ENCODE results near the gene TAF3.

The TAF3 gene

GRCh38 chr10:8060704-8061121 lies 242.4 kb downstream of the TAF3 start:
- no peak for DNase-seq

DNA sequence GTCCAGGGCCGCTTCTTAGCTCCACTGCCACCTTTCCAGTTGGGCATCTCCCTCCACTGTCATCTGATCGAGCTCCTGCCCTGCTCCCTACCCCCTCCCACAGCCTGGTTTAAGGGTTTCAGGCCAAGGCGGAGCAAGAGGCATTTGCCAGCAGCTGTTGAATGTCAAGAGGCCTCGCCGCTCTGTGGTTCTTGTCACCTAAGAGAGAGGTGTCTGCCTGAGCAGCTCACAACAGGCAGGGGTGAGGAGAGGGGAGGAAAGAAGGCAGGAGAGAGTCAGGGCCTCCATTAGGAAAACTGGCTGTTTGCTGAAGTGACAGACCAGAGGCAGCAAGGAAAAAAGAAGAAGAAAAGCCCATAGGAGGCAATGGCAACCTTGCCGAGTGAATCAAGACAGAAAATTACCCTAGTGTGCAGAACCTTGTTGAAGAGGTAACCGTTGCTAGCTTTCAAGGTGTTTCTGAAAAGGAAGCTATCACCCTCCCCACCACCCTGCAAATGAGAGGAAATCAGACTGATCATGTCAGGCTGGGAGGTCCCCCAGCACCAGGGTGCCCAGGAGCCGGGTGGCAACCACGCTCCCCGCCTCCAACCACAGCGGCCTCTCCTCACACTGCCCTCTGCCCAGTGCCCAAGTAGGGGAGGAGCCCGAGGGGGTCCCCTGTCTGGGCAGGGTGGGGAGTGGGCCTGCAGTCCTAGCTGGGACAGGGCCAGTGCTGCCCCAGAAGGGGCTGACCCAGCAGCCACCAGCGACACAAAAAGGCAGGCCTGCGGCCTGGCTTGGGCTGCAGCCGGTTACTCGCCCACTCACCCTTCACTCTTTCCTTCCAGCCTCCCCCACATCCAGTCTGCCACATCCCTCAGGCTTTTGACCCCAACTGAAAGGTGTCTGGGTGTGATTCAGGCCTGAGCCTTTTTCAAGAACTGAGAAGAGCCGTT lies 243.2 kb downstream of the TAF3 start:
- no peak for DNase-seq

GRCh38 chr10:8063128-8063908 lies 245.0 kb downstream of the TAF3 start:
- DNase-seq = no peak

GRCh38 chr10:8063935-8064334 lies 245.6 kb downstream of the TAF3 start:
- no peak for DNase-seq

GRCh38 chr10:8064436-8064835 lies 246.1 kb downstream of the TAF3 start:
- no peak for DNase-seq

DNA sequence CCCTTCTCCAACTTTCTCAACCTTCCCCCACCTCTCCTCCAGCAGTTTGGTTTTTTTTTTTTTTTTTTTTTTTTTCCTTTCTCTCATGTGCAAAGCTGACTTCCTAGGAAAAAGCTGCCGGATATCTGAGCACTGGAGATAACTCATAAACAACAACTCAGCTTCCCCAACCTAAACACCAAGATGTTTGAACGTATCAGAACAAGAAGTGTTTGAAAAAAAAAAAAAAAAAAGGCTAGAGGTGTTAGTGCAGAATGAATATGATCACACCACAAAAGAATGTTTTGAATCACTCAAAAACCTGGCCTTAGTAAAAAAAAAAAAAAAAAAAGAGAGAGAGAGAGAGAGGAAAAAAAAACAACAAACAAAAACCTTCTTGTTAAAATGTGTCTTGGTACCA lies 247.3 kb downstream of the TAF3 start:
- no peak for DNase-seq

GRCh38 chr10:8066124-8066523 lies 247.8 kb downstream of the TAF3 start:
- no peak for DNase-seq
